Choroid plexus epithelial cell (primary cell): ENCODE measurements around the gene BRDT.
A peak's percentile ranks its signal among the peaks of the same experiment; 100 is the strongest.

Source experiments
- DNase-seq: peaks from one replicate; pipeline ENCODE4 v3.0.0-alpha.2; 2010; ENCODE audit warnings: low read depth
- H3K4me3 ChIP-seq: 2 replicates; pipeline ENCODE4 v1.5.1; 2011; ENCODE audit warnings: low read depth, mild to moderate bottlenecking, control low read depth, low read length, moderate library complexity
- TF ChIP-seq, protein P1 (sequence below): conservative IDR thresholded peaks from 2 replicates; pipeline ENCODE4 v1.5.1; 2011; ENCODE audit warnings: low read depth, mild to moderate bottlenecking, control low read depth, inconsistent platforms, low read length, moderate library complexity

Gene BRDT

DNA sequence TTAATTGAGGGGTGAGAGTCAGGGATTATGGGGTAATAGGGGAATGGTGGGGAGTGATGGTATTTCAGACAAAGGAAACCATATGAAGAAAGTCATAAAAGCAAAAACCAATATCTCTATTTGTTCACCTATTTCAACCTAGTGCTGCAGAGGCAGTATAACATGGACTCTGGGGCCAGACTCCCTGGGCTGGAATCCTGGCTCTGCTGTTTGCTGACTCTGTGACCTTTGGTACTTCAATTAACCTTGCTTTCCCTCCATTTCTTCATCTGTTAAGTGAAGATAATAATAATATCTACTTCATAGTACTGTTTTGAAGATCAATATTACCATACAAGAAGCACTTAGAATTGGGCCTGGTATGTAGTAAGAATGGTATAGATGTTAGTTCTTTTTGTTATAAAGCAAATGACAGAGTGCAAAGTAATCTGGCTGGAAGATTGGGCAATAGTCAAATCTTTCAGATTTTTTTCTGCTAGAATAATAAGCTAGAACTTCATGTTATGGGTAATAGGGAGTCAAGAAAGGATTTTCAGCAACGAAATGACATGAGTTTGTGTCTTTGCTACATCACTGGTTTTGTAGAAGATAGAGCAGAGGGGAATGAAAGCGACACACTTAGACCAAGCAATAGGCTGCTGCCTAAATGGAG, 89.6 kb downstream of the BRDT start:
- peak; percentile 28 for DNase-seq
- no peak overlapping the region for H3K4me3 ChIP-seq
- TF ChIP-seq, protein P1, sequence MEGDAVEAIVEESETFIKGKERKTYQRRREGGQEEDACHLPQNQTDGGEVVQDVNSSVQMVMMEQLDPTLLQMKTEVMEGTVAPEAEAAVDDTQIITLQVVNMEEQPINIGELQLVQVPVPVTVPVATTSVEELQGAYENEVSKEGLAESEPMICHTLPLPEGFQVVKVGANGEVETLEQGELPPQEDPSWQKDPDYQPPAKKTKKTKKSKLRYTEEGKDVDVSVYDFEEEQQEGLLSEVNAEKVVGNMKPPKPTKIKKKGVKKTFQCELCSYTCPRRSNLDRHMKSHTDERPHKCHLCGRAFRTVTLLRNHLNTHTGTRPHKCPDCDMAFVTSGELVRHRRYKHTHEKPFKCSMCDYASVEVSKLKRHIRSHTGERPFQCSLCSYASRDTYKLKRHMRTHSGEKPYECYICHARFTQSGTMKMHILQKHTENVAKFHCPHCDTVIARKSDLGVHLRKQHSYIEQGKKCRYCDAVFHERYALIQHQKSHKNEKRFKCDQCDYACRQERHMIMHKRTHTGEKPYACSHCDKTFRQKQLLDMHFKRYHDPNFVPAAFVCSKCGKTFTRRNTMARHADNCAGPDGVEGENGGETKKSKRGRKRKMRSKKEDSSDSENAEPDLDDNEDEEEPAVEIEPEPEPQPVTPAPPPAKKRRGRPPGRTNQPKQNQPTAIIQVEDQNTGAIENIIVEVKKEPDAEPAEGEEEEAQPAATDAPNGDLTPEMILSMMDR, result no peak

GRCh38 chr1:92040971-92041370, 91.8 kb downstream of the BRDT start:
- TF ChIP-seq, protein P1, result peak; percentile 12
- no peak overlapping the region for H3K4me3 ChIP-seq
- no peak for DNase-seq

DNA sequence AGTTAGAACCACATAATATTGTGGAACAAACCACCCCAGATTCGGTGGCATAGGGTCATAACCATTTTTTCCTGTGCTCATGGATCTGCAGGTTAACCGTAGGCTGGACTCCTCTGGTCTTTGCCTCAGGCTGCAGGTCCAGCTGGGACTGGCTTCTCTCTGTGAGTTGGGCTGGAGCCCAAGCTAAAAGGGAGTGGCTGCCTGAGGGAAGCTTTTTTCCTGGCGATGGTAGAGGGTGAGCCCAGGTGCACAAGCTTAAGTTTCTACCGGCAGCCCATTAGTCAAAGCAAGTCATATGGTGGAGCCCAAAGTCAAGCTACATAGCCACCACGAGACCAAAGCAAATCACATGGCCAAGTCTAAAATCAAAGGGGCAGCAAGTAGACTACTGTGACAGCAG, 94.4 kb downstream of the BRDT start:
- TF ChIP-seq, protein P1, result no peak
- no peak overlapping the region for H3K4me3 ChIP-seq
- DNase-seq, result no peak

DNA sequence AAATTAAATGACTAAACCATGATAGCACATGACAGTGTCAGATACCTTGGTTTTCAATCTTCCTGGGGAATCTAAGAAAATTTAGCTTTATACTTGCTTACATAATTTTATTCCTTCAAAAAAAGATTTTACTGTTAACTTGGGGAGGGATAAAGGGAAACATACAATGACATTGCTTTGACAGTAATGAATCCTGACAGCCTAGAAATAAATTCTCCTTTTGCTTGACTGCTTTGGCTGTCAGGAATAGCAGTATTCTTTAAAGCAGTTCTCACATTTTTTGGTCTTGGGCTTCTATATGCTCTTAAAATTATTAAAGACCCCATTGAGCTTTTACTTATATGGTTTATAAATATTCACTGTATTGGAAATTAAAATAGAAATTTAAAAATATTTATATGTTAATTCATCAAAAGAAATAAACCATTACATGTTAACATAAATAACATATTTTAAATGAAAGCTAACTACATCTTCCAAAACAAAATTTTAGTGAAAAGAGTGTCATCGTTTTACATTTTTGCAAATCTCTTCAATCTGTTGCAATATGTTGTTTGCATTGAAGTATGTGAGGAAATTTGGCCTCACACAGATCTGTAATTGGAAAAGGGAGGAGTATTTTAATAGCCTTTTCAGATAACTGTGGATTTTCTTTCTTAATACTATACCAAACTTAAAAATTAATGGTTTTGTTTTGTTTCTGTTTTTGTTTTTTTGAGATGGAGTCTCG, 96.7 kb downstream of the BRDT start:
- DNase-seq, result no peak
- no peak overlapping the region for H3K4me3 ChIP-seq
- TF ChIP-seq, protein P1, result no peak

DNA sequence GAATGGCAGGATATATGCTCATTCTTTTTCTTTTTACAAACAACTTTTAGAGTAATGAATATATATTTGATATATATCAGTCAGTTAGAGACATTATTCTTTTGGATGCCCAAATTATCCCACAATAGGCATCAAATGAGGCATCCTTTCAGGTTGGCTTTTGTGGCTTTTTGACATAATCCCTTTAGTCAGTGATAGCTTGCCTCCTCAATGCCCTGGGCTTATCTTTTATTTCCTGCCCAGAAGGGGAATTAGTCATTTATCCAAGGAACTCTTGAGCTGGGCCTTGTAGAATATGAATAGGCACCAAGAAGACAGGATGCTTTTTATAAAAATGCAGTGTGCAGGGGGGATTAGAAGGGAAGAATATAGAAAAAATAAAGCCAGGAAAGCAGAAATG, 102.7 kb downstream of the BRDT start:
- TF ChIP-seq, protein P1, result no peak
- H3K4me3 ChIP-seq, result no peak overlapping the region

More for the DNA sequence above, 102.7 kb downstream of the BRDT start:
- no peak for DNase-seq
